PC-3 (cell line): ENCODE measurements around the gene PHF21B. TPM values are rescaled to one million over a fixed set of nuclear protein-coding genes. Genes with fewer than 3 reads are reported as not detected.
"Not testable (repeated sequence)": the region's sequence is repeated elsewhere in the genome, so short reads cannot be mapped to it uniquely, and the experiment has no call there.

Experiments
- ATAC-seq: fragments of 200-7000 bp; cut with Tn5 transposase; 2 replicates; pipeline ENCODE4 v1.9.1; 2020; ENCODE audit warnings: mild to moderate bottlenecking, moderate library complexity
- BruUV-seq: library from RNA; stranded (reverse); fragments of 400-500 nt; replicated peaks from 2 replicates; lab custom pipeline; 2021; lab: Mats Ljungman, UMichigan
- CTCF ChIA-PET: fragments of 300-600 bp; sonication (Branson Sonifier 250); formaldehyde crosslinking; loops from one replicate; lab custom pipeline; 2022; ENCODE audit warnings: antibody characterized with exemption; lab: Charles Lee
- POLR2A ChIA-PET: fragments of 300-600 bp; sonication (Branson Sonifier 250); formaldehyde crosslinking; loops from one replicate; lab custom pipeline; 2022; ENCODE audit warnings: antibody characterized with exemption; ENCODE audit not compliant: unreplicated experiment; lab: Charles Lee
- DNase-seq: peaks from one replicate; pipeline ENCODE4 v3.0.0-alpha.2; 2015
- H2AFZ ChIP-seq: fragments of 300-600 bp; sonication (generic); 2 replicates; pipeline ENCODE4 v1.6.0; 2016; ENCODE audit warnings: antibody characterized with exemption, low read length
- H3F3A ChIP-seq: fragments of 300-600 bp; sonication (generic); one replicate; pipeline ENCODE4 v1.6.0; 2017; ENCODE audit warnings: antibody characterized with exemption, low read length, control low read depth, mild to moderate bottlenecking; ENCODE audit not compliant: unreplicated experiment
- H3K27ac ChIP-seq: fragments of 300-600 bp; sonication (generic); 2 replicates; pipeline ENCODE4 v1.5.1; 2016; ENCODE audit warnings: mild to moderate bottlenecking, low read length
- H3K27me3 ChIP-seq: fragments of 300-600 bp; sonication (generic); 2 replicates; pipeline ENCODE4 v1.6.1; 2016; ENCODE audit warnings: low read length, mixed read lengths
- H3K36me3 ChIP-seq: fragments of 300-600 bp; sonication (generic); 2 replicates; pipeline ENCODE4 v1.6.1; 2016; ENCODE audit warnings: low read depth, mixed run types, low read length, mixed read lengths
- H3K4me1 ChIP-seq: fragments of 300-600 bp; sonication (generic); 2 replicates; pipeline ENCODE4 v1.5.1; 2016; ENCODE audit warnings: low read length; ENCODE audit not compliant: insufficient read depth
- H3K4me2 ChIP-seq: fragments of 300-600 bp; sonication (generic); 2 replicates; pipeline ENCODE4 v1.6.0; 2016; ENCODE audit warnings: low read length
- H3K4me3 ChIP-seq: fragments of 300-600 bp; sonication (generic); 2 replicates; pipeline ENCODE4 v1.5.1; 2016; ENCODE audit warnings: mild to moderate bottlenecking, low read length, mixed read lengths
- H3K79me2 ChIP-seq: fragments of 300-600 bp; sonication (generic); 2 replicates; pipeline ENCODE4 v1.6.1; 2017; ENCODE audit warnings: low read length, mixed read lengths
- H3K9ac ChIP-seq: fragments of 300-600 bp; sonication (generic); 2 replicates; pipeline ENCODE4 v1.6.0; 2016; ENCODE audit warnings: mild to moderate bottlenecking, low read length
- H3K9me2 ChIP-seq: fragments of 300-600 bp; sonication (generic); replicated peaks from 2 replicates; pipeline ENCODE4 v1.6.1; 2016; ENCODE audit warnings: mixed run types, low read length, mixed read lengths
- H3K9me3 ChIP-seq: fragments of 300-600 bp; sonication (generic); 2 replicates; pipeline ENCODE4 v1.6.1; 2016; ENCODE audit warnings: low read length, mixed read lengths
- H4K20me1 ChIP-seq: fragments of 300-600 bp; sonication (generic); 2 replicates; pipeline ENCODE4 v1.6.1; 2016; ENCODE audit warnings: low read length, mixed read lengths
- CTCF ChIP-seq: fragments of 300-600 bp; sonication (generic); conservative IDR thresholded peaks from 2 replicates; pipeline ENCODE4 v1.5.1; 2017; ENCODE audit warnings: antibody characterized with exemption, low read depth, mild to moderate bottlenecking, low read length
- EZH2 ChIP-seq: fragments of 300-600 bp; sonication (generic); IDR thresholded peaks from one replicate; pipeline ENCODE4 v1.6.1; 2017; ENCODE audit warnings: antibody characterized with exemption, mild to moderate bottlenecking, low read length; ENCODE audit not compliant: unreplicated experiment
- EZH2phosphoT487 ChIP-seq: fragments of 300-600 bp; sonication (generic); IDR thresholded peaks from 2 replicates; pipeline ENCODE4 v1.6.1; 2018; ENCODE audit warnings: mild to moderate bottlenecking, antibody characterized with exemption, low read length, borderline replicate concordance
- intact Hi-C: fragments of 100-400 bp; cut with micrococcal nuclease; formaldehyde crosslinking; loops from 2 replicates; pipeline ENCODE4 v1.9.0; 2023
- total RNA-seq: library from RNA; depleted of rRNA; stranded (reverse); fragments of >200 nt; gene quantifications from 2 replicates; pipeline ENCODE4 v1.2.3, GENCODE V29; 2014

Gene PHF21B
- total RNA-seq, 1 experiment from 2014 or later, result not detected

GRCh38 chr22:44963832-44964721 lies 45.7 kb downstream of the PHF21B start:
- Histone ChIP-seq H3K27me3 (no peaks in the 10 kb centered on the region), H3F3A (no peaks in the 10 kb centered on the region), H3K9ac (no peak overlapping the region), H4K20me1 (no peaks in the 10 kb centered on the region), H2AFZ (no peak overlapping the region), H3K4me1 (peaks cover 3% of the 10 kb centered on the region; the same call in 1 of the 2 replicates), H3K36me3 (no peaks in the 10 kb centered on the region), H3K4me3 (no peak overlapping the region), H3K79me2 (no peaks in the 10 kb centered on the region), H3K4me2 (no peak overlapping the region), H3K27ac (no peak overlapping the region), H3K9me3 (no peaks in the 10 kb centered on the region), H3K9me2 (no peaks in the 10 kb centered on the region)
- ATAC-seq, result no peak
- ChIA-PET POLR2A (no interaction called here), CTCF (no interaction called here)
- intact Hi-C loops, result no loop called here
- no peak for DNase-seq
- no peak for TF ChIP-seq EZH2
- TF ChIP-seq CTCF, result no peak
- no TSS peak for BruUV-seq

- Histone ChIP-seq H3K9me2 (no peaks in the 10 kb centered on the region), H3K27ac (no peak overlapping the region), H3K27me3 (no peaks in the 10 kb centered on the region), H3K4me2 (no peak overlapping the region), H4K20me1 (no peaks in the 10 kb centered on the region), H2AFZ (no peak overlapping the region), H3K9ac (no peak overlapping the region), H3K36me3 (no peaks in the 10 kb centered on the region), H3K9me3 (no peaks in the 10 kb centered on the region), H3K4me1 (peaks cover 3% of the 10 kb centered on the region; the same call in 1 of the 2 replicates), H3F3A (no peaks in the 10 kb centered on the region), H3K79me2 (no peaks in the 10 kb centered on the region), H3K4me3 (no peak overlapping the region)
- no TSS peak for BruUV-seq
- no peak for TF ChIP-seq EZH2phosphoT487
- no peak for TF ChIP-seq EZH2
- TF ChIP-seq CTCF, result no peak
- CTCF ChIA-PET, result interaction anchor here (0.8 kb wide), 1 partner anchor 142 kb away, joined by 3 read pairs; no protein-coding TSS in a partner anchor
- intact Hi-C loops, result no loop called here
- peak; percentile 52 for DNase-seq
- POLR2A ChIA-PET, result no interaction called here
- ATAC-seq, result peak; percentile 45
Observed at GRCh38 chr22:44962741-44963454, 46.9 kb downstream of the PHF21B start.

DNA sequence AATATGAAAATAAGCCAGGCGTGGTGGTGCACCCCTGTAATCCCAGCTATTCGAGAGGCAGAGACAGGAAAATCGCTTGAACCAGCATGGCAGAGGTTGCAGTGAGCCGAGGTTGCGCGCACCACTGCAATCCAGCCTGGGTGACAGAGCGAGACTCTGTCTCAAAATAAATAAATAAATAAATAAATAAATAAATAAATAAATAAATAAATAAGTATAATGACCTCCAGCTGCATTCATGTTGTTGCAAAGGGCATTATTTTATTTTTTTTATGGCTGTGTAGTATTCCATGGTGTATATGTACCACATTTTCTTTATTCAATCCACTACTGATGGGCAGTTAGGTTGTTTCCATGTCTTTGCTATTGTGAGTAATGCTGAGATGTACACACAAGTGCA lies 48.1 kb downstream of the PHF21B start:
- H3F3A ChIP-seq, H3K27ac ChIP-seq, intact Hi-C loops, DNase-seq, H3K27me3 ChIP-seq, H3K4me2 ChIP-seq, BruUV-seq, H3K36me3 ChIP-seq, H3K4me3 ChIP-seq, H4K20me1 ChIP-seq, H3K9me2 ChIP-seq, H3K79me2 ChIP-seq, ATAC-seq, H3K9ac ChIP-seq, POLR2A ChIA-PET, CTCF ChIA-PET, H3K4me1 ChIP-seq, H3K9me3 ChIP-seq, H2AFZ ChIP-seq: not testable (repeated sequence)
